Measurements from ENCODE around the gene CACNA1I.

DNA sequence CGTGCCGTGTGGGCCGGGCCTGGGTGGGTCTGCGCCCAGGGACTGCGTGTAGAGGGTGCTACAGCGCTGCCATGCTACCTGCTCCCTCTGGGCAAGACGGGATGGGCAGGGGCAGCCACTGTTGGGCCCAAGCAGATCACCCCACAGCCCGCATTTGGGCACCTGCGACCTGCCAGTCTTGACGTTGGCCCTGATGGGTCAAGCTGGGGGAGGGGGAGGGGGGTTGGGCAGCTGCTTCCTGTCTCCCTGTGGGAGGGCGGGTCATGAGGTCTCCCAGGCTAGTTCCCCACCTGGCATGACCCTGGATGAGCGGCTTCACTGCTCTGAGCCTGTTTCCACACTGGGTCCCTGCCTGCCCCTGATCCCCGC lies 35.2 kb upstream of the CACNA1I start:
- TF ChIP-seq, protein P1, sequence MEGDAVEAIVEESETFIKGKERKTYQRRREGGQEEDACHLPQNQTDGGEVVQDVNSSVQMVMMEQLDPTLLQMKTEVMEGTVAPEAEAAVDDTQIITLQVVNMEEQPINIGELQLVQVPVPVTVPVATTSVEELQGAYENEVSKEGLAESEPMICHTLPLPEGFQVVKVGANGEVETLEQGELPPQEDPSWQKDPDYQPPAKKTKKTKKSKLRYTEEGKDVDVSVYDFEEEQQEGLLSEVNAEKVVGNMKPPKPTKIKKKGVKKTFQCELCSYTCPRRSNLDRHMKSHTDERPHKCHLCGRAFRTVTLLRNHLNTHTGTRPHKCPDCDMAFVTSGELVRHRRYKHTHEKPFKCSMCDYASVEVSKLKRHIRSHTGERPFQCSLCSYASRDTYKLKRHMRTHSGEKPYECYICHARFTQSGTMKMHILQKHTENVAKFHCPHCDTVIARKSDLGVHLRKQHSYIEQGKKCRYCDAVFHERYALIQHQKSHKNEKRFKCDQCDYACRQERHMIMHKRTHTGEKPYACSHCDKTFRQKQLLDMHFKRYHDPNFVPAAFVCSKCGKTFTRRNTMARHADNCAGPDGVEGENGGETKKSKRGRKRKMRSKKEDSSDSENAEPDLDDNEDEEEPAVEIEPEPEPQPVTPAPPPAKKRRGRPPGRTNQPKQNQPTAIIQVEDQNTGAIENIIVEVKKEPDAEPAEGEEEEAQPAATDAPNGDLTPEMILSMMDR (IDR thresholded peaks at IDR 0.05; ENCODE audit: insufficient read depth, low read length, poor library complexity, severe bottlenecking) = no peak
- TF ChIP-seq EZH2phosphoT487 (conservative IDR thresholded peaks at IDR 0.05; ENCODE audit: low read length) = no peak

Data from SU-DHL-6 (cell line).